SU-DHL-6 (cell line): ENCODE data around the gene PRND.

Experiments
- H2AFZ ChIP-seq: fragments of 200-600 bp; sonication (generic); 2 replicates; pipeline ENCODE4 v1.6.1; 2014; ENCODE audit warnings: low read depth, mild to moderate bottlenecking, moderate library complexity, mixed read lengths, antibody characterized with exemption, low read length; ENCODE audit not compliant: severe bottlenecking
- H3F3A ChIP-seq: fragments of 200-600 bp; shearing (Covaris generic); 2 replicates; pipeline ENCODE4 v1.6.0; 2016; ENCODE audit warnings: antibody characterized with exemption, mild to moderate bottlenecking; ENCODE audit not compliant: insufficient read depth
- H3K27ac ChIP-seq: fragments of 200-600 bp; sonication (generic); 2 replicates; pipeline ENCODE4 v1.5.1; 2016; ENCODE audit warnings: low read depth, mild to moderate bottlenecking, low read length, moderate library complexity, mixed read lengths
- H3K27me3 ChIP-seq: fragments of 200-600 bp; sonication (generic), shearing (Covaris generic); 2 replicates; pipeline ENCODE4 v1.6.0; 2014; ENCODE audit warnings: mild to moderate bottlenecking, low read length
- H3K36me3 ChIP-seq: fragments of 200-600 bp; sonication (generic); 2 replicates; pipeline ENCODE4 v1.6.1; 2014; ENCODE audit warnings: mild to moderate bottlenecking, low read length, mixed read lengths
- H3K4me2 ChIP-seq: fragments of 300-600, 200-600 bp; shearing (Covaris generic), sonication (generic); 2 replicates; pipeline ENCODE4 v1.6.0; 2014; ENCODE audit warnings: low read length, low read depth, mild to moderate bottlenecking; ENCODE audit not compliant: poor library complexity, severe bottlenecking
- H3K4me3 ChIP-seq: fragments of 200-600 bp; sonication (generic); 2 replicates; pipeline ENCODE4 v1.5.1; 2014; ENCODE audit warnings: antibody characterized with exemption, low read length, mild to moderate bottlenecking, mixed read lengths; ENCODE audit not compliant: insufficient read depth, poor library complexity, severe bottlenecking
- H3K79me2 ChIP-seq: fragments of 200-600 bp; sonication (generic); 2 replicates; pipeline ENCODE4 v1.6.1; 2014; ENCODE audit warnings: mild to moderate bottlenecking, low read length, moderate library complexity; ENCODE audit not compliant: insufficient read depth
- H3K9ac ChIP-seq: fragments of 200-600 bp; sonication (generic); 2 replicates; pipeline ENCODE4 v1.7.0; 2014; ENCODE audit warnings: mild to moderate bottlenecking, low read length
- H3K9me2 ChIP-seq: fragments of 200-600 bp; sonication (generic); replicated peaks from 2 replicates; pipeline ENCODE4 v1.6.1; 2014; ENCODE audit warnings: low read length; ENCODE audit not compliant: insufficient read depth
- H3K9me3 ChIP-seq: fragments of 200-600 bp; sonication (generic); 2 replicates; pipeline ENCODE4 v1.6.1; 2014; ENCODE audit warnings: low read length, mixed read lengths; ENCODE audit not compliant: insufficient read depth
- H4K20me1 ChIP-seq: fragments of 200-600 bp; sonication (generic); 2 replicates; pipeline ENCODE4 v1.6.1; 2014; ENCODE audit warnings: low read depth, mild to moderate bottlenecking, antibody characterized with exemption, low read length, moderate library complexity, mixed read lengths
- EZH2phosphoT487 ChIP-seq: fragments of 200-600 bp; sonication (generic), shearing (Covaris generic); conservative IDR thresholded peaks from 2 replicates; pipeline ENCODE4 v1.6.1; 2018; ENCODE audit warnings: mild to moderate bottlenecking, antibody characterized with exemption, low read length, moderate library complexity, mixed read lengths
- TF ChIP-seq, protein P1 (sequence below): fragments of 200-600 bp; sonication (generic); IDR thresholded peaks from one replicate; pipeline ENCODE4 v1.5.1; 2017; ENCODE audit warnings: antibody characterized with exemption, mild to moderate bottlenecking, low read length, moderate library complexity; ENCODE audit not compliant: insufficient read depth, poor library complexity, severe bottlenecking

Gene PRND

DNA sequence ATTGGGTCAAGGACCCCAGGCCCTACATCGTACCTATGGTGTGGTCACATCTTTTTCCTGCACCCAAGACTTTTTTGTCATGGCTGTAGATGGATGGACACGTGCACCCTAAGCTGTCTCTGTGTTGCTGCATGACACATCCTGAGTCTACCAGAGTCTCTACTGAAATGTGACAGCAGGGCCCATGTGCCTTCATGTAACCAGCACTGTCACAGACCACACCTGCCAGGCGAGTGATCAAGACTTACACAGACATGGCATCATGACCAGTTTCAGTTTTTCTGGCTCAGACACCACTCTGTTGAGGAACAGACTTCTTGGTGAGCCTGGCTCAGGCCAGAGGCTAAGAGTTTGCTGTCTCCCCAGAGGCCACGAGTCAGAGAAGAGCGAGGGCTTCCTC lies 7.6 kb downstream of the PRND start:
- H3K27ac ChIP-seq: no peak overlapping the region
- TF ChIP-seq, protein P1, sequence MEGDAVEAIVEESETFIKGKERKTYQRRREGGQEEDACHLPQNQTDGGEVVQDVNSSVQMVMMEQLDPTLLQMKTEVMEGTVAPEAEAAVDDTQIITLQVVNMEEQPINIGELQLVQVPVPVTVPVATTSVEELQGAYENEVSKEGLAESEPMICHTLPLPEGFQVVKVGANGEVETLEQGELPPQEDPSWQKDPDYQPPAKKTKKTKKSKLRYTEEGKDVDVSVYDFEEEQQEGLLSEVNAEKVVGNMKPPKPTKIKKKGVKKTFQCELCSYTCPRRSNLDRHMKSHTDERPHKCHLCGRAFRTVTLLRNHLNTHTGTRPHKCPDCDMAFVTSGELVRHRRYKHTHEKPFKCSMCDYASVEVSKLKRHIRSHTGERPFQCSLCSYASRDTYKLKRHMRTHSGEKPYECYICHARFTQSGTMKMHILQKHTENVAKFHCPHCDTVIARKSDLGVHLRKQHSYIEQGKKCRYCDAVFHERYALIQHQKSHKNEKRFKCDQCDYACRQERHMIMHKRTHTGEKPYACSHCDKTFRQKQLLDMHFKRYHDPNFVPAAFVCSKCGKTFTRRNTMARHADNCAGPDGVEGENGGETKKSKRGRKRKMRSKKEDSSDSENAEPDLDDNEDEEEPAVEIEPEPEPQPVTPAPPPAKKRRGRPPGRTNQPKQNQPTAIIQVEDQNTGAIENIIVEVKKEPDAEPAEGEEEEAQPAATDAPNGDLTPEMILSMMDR: no peak
- TF ChIP-seq EZH2phosphoT487: no peak
- no peaks in the 10 kb centered on the region for H3F3A ChIP-seq
- no peaks in the 10 kb centered on the region for H3K9me3 ChIP-seq
- H3K36me3 ChIP-seq: no peaks in the 10 kb centered on the region
- H3K9ac ChIP-seq: no peak overlapping the region
- H4K20me1 ChIP-seq: no peaks in the 10 kb centered on the region
- no peaks in the 10 kb centered on the region for H3K27me3 ChIP-seq
- H3K4me3 ChIP-seq: no peak overlapping the region
- H3K79me2 ChIP-seq: no peaks in the 10 kb centered on the region
- no peaks in the 10 kb centered on the region for H3K9me2 ChIP-seq
- no peak overlapping the region for H3K4me2 ChIP-seq
- no peak overlapping the region for H2AFZ ChIP-seq

DNA sequence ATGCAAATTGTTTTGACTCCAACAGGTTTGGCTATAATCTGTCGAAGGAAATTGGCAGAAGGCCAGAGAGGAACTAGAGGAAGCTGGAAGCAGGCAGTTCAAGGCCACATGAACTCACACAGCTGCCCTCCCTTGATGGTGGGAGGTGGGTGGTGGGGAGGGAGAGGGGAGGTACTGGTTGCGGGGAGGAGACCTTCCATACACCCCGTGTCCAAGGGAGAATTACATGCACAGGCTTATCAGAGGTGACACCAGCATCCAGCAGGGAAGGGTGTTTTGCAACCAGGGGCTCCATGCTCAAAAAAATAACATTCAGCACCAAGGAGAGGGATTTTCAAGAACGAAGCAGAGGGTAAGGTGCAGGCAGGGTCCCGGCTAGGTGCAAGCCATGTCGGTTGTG lies 9.1 kb downstream of the PRND start:
- Histone ChIP-seq H3K27me3 (no peaks in the 10 kb centered on the region), H3K9me3 (no peaks in the 10 kb centered on the region), H3F3A (no peaks in the 10 kb centered on the region), H3K4me2 (no peak overlapping the region), H3K9me2 (no peaks in the 10 kb centered on the region), H3K9ac (no peak overlapping the region), H3K4me3 (no peak overlapping the region), H2AFZ (no peak overlapping the region), H3K79me2 (no peaks in the 10 kb centered on the region), H3K36me3 (no peaks in the 10 kb centered on the region), H4K20me1 (no peaks in the 10 kb centered on the region), H3K27ac (no peak overlapping the region)
- TF ChIP-seq, protein P1: no peak

DNA sequence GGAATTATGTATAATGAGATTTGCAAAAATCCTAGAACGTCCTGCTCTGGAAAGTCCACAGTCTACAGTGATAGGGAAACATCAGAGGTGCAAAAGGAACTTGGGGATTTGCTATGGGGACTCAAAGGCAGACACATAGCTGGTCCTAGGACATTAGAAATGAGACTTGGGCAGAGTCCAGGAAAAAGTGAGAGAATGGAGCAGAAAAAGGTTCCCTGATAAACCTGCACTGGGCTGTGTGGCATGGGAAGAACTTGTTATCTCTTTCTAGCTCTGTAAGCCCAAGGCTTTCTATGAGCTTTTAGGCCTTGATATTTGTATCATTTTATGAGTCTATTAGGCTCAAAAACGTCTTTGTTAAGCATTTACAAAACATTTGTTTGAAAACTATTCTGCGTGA lies 15.2 kb downstream of the PRND start:
- no peak overlapping the region for H3K9ac ChIP-seq
- H4K20me1 ChIP-seq: no peaks in the 10 kb centered on the region
- H3F3A ChIP-seq: no peaks in the 10 kb centered on the region
- H3K9me2 ChIP-seq: no peaks in the 10 kb centered on the region
- no peak overlapping the region for H2AFZ ChIP-seq
- no peaks in the 10 kb centered on the region for H3K9me3 ChIP-seq
- no peaks in the 10 kb centered on the region for H3K27me3 ChIP-seq
- no peak overlapping the region for H3K27ac ChIP-seq
- H3K4me2 ChIP-seq: no peak overlapping the region
- no peak for TF ChIP-seq EZH2phosphoT487
- TF ChIP-seq, protein P1: no peak
- H3K36me3 ChIP-seq: no peaks in the 10 kb centered on the region
- no peak overlapping the region for H3K4me3 ChIP-seq
- H3K79me2 ChIP-seq: no peaks in the 10 kb centered on the region
